Adrenal gland (tissue), 5 donors: ENCODE data around the gene MOV10L1.

Experiments
- POLR2A ChIP-seq, 2 donors: fragments of 450-650 bp; IDR thresholded peaks; one replicate each; pipeline ENCODE4 v1.6.1; 2017; ENCODE audit warnings: antibody characterized with exemption in 2 of 2, mild to moderate bottlenecking in 2 of 2, moderate library complexity in 1 of 2
- TF ChIP-seq, protein P1 (sequence below), 6 experiments: fragments of 450-650 bp in 4 of 6; fragments of 200-600 bp in 2 of 6; sonication (generic) in 1 of 6; IDR thresholded peaks; 1 replicate in 5 of 6; 2 replicates in 1 of 6; pipeline versions ENCODE4 v1.5.1 to v1.8.0; 2016 to 2021; ENCODE audit warnings: antibody characterized with exemption in 6 of 6, mild to moderate bottlenecking in 2 of 6, moderate library complexity in 1 of 6
- donor health status: DM: no; HTN: no; CAD: no.

DNA sequence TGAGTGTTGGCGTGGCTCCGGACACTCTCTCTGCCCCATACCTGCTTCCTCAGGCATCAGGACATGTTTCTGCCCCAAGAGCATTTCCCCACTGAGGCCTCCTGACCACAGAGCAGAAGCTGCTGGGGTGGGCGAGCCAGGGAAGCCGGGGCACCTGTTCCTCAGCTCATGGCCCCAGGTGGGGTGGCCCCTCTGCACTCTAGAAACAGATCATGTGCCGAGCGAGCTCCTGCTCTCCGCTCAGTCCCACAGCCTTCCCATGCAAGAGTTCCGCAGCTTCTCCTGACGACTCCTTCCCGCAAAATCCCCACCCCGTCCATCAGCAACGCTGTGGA, 58.3 kb downstream of the MOV10L1 start:
- TF ChIP-seq, protein P1, sequence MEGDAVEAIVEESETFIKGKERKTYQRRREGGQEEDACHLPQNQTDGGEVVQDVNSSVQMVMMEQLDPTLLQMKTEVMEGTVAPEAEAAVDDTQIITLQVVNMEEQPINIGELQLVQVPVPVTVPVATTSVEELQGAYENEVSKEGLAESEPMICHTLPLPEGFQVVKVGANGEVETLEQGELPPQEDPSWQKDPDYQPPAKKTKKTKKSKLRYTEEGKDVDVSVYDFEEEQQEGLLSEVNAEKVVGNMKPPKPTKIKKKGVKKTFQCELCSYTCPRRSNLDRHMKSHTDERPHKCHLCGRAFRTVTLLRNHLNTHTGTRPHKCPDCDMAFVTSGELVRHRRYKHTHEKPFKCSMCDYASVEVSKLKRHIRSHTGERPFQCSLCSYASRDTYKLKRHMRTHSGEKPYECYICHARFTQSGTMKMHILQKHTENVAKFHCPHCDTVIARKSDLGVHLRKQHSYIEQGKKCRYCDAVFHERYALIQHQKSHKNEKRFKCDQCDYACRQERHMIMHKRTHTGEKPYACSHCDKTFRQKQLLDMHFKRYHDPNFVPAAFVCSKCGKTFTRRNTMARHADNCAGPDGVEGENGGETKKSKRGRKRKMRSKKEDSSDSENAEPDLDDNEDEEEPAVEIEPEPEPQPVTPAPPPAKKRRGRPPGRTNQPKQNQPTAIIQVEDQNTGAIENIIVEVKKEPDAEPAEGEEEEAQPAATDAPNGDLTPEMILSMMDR (IDR thresholded peaks at IDR 0.05), result no peak
- TF ChIP-seq POLR2A (IDR thresholded peaks at IDR 0.05), result no peak
